Measurements from ENCODE around the gene SPAG17. TPM values are rescaled to one million over a fixed set of nuclear protein-coding genes. Genes with fewer than 3 reads are reported as not detected.

SPAG17 gene
- total RNA-seq: not detected in 2 replicates

DNA sequence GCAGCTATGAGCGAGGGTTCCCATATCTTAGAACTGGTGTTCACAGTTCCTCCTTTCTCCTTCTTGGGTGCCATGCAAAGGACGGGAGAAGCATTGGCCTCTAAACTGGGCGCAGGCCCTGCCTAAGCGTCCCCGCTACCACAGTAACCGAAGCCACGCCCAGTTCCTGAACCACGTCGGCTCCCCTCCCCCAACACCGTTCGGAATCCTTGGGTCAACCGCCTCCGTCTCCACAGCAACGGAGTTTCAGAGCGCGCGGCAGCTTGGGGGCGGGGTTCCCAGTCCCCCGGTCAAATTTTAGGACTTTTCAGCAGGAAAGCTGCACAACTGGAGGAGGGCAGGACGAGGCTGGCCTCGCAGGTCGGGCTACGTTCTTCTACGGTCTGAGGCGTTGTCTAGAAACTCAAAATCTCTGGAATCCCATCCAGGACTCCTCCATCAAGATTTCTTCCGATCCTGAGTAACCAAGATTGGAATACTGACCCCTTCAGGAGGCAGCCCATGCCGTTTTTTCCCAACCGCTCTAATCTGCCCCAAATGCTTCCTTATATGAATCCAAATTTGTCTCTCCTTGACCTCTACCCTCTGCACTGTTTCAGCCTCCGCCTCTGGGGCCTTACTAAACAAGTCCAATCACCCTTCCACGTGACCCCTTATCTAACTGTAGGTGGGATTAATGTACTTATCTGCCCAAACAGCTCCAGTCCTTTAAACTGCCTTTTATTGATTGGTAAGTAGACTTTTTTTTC lies at the start of gene SPAG17:
Gene SPAG17, minus strand, starts transcription at position 145 of the 749 bp plus-strand sequence. Its CDS starts 71 bp downstream, at position 74.

GRCh38 chr1:117929343-117930172 lies 255.5 kb downstream of the SPAG17 start, which contains the start of the genes GDAP2 and WDR3:
Gene GDAP2, minus strand, starts transcription at chr1:117929621. Its CDS starts 9,264 bp downstream, at chr1:117920357.
Gene WDR3, plus strand, starts transcription at chr1:117929739. Its CDS starts 3,581 bp downstream, at chr1:117933320.

Data from smooth muscle cell of the pulmonary artery (primary cell).